Measurements from ENCODE around the gene ALMS1.

DNA sequence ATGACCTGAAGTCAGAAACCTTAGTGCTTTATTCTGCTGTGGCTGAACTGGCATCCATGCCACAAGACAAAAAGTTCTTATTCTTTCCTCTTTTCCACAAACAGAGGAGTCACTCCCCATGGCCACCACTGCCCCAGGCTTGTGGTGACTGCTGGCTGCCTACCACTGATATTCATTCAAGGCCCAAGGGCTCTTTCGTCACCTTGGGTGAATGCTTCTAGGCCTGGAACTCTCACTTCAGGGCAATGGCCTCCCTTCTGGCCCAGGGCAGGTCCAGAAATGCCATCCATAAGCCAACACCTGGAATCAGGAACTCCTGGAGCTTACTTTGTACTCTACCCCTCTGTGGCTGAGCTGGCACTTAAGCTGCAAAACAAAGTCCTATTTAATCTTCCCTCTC, 146.7 kb downstream of the ALMS1 start:
- TF ChIP-seq, protein P1, sequence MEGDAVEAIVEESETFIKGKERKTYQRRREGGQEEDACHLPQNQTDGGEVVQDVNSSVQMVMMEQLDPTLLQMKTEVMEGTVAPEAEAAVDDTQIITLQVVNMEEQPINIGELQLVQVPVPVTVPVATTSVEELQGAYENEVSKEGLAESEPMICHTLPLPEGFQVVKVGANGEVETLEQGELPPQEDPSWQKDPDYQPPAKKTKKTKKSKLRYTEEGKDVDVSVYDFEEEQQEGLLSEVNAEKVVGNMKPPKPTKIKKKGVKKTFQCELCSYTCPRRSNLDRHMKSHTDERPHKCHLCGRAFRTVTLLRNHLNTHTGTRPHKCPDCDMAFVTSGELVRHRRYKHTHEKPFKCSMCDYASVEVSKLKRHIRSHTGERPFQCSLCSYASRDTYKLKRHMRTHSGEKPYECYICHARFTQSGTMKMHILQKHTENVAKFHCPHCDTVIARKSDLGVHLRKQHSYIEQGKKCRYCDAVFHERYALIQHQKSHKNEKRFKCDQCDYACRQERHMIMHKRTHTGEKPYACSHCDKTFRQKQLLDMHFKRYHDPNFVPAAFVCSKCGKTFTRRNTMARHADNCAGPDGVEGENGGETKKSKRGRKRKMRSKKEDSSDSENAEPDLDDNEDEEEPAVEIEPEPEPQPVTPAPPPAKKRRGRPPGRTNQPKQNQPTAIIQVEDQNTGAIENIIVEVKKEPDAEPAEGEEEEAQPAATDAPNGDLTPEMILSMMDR (conservative IDR thresholded peaks at IDR 0.05; ENCODE audit: low read length): no peak
- no peak for TF ChIP-seq EZH2phosphoT487 (IDR thresholded peaks at IDR 0.05; ENCODE audit: borderline replicate concordance, low read depth, low read length)
